Measurements from ENCODE around the gene TMPO. TPM values are rescaled to one million over a fixed set of nuclear protein-coding genes. Genes with fewer than 3 reads are reported as not detected.

The TMPO gene
- total and polyA plus RNA-seq, 10 of the 15 experiments (the other 5 are each of a cell fraction or from before 2014, with no cell fraction given) = 79.8 to 246 (median 179) TPM

- TF ChIP-seq, protein P1, sequence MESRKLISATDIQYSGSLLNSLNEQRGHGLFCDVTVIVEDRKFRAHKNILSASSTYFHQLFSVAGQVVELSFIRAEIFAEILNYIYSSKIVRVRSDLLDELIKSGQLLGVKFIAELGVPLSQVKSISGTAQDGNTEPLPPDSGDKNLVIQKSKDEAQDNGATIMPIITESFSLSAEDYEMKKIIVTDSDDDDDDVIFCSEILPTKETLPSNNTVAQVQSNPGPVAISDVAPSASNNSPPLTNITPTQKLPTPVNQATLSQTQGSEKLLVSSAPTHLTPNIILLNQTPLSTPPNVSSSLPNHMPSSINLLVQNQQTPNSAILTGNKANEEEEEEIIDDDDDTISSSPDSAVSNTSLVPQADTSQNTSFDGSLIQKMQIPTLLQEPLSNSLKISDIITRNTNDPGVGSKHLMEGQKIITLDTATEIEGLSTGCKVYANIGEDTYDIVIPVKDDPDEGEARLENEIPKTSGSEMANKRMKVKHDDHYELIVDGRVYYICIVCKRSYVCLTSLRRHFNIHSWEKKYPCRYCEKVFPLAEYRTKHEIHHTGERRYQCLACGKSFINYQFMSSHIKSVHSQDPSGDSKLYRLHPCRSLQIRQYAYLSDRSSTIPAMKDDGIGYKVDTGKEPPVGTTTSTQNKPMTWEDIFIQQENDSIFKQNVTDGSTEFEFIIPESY (IDR thresholded peaks at IDR 0.05) = no peak
- TF ChIP-seq FOXM1 (IDR thresholded peaks at IDR 0.05; ENCODE audit: low read depth, low read length) (no peak), SIX5 (IDR thresholded peaks at IDR 0.05; ENCODE audit: low read depth, low read length, severe bottlenecking) (no peak), TCF3 (IDR thresholded peaks at IDR 0.05; ENCODE audit: borderline replicate concordance, insufficient read depth, low read depth, low read length) (no peak)
Observed at GRCh38 chr12:98582093-98582492, 66.7 kb downstream of the TMPO start (continued).

DNA sequence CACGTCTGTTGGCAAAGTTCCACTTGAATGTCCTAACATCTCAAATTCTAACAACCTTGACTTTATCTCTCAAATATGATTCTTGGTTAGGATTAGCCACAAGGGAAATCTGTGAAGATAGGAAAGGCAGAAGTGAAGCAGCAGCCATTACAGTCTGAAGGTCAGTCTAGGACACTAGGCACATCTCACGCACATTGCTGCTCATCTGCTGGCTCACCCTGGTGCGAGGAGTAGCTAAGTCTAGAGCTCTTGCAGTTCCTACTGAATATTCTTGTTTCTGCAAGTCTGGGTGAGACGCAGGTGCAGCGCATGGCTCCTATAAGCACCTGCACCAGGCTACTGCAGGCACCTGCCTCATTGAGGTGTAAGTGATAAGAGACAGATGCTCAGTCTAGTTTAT lies 71.7 kb downstream of the TMPO start:
- RAD21 ChIA-PET (ENCODE audit: unreplicated experiment) = no interaction called here
- TF ChIP-seq, protein P2, sequence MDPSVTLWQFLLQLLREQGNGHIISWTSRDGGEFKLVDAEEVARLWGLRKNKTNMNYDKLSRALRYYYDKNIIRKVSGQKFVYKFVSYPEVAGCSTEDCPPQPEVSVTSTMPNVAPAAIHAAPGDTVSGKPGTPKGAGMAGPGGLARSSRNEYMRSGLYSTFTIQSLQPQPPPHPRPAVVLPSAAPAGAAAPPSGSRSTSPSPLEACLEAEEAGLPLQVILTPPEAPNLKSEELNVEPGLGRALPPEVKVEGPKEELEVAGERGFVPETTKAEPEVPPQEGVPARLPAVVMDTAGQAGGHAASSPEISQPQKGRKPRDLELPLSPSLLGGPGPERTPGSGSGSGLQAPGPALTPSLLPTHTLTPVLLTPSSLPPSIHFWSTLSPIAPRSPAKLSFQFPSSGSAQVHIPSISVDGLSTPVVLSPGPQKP (IDR thresholded peaks at IDR 0.05; ENCODE audit: low read depth, low read length) = no peak
- TF ChIP-seq IRF3 (IDR thresholded peaks at IDR 0.05) (no peak), CHD1 (IDR thresholded peaks at IDR 0.05; ENCODE audit: low read depth, low read length) (no peak), ZNF24 (IDR thresholded peaks at IDR 0.05) (no peak), CBX3 (IDR thresholded peaks at IDR 0.05; ENCODE audit: borderline replicate concordance, low read depth) (no peak), GATAD2B (conservative IDR thresholded peaks at IDR 0.05; ENCODE audit: low read depth) (no peak), MEF2B (IDR thresholded peaks at IDR 0.05; ENCODE audit: partially characterized antibody, poor library complexity, severe bottlenecking) (no peak), TARDBP (IDR thresholded peaks at IDR 0.05; ENCODE audit: borderline replicate concordance) (no peak), MEF2A (IDR thresholded peaks at IDR 0.05; ENCODE audit: insufficient read depth, low read depth, low read length) (no peak)
- TF ChIP-seq, protein P3, sequence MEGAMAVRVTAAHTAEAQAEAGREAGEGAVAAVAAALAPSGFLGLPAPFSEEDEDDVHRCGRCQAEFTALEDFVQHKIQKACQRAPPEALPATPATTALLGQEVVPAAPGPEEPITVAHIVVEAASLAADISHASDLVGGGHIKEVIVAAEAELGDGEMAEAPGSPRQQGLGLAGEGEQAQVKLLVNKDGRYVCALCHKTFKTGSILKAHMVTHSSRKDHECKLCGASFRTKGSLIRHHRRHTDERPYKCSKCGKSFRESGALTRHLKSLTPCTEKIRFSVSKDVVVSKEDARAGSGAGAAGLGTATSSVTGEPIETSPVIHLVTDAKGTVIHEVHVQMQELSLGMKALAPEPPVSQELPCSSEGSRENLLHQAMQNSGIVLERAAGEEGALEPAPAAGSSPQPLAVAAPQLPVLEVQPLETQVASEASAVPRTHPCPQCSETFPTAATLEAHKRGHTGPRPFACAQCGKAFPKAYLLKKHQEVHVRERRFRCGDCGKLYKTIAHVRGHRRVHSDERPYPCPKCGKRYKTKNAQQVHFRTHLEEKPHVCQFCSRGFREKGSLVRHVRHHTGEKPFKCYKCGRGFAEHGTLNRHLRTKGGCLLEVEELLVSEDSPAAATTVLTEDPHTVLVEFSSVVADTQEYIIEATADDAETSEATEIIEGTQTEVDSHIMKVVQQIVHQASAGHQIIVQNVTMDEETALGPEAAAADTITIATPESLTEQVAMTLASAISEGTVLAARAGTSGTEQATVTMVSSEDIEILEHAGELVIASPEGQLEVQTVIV (IDR thresholded peaks at IDR 0.05; ENCODE audit: borderline replicate concordance, partially characterized antibody) = no peak
- TF ChIP-seq, protein P4, sequence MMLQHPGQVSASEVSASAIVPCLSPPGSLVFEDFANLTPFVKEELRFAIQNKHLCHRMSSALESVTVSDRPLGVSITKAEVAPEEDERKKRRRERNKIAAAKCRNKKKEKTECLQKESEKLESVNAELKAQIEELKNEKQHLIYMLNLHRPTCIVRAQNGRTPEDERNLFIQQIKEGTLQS (IDR thresholded peaks at IDR 0.05; ENCODE audit: borderline replicate concordance, extremely low read depth, low read depth, low read length) = no peak
- Histone ChIP-seq H3K27ac (ENCODE audit: control insufficient read depth, insufficient read depth) (no peak overlapping the region), H3K36me3 (ENCODE audit: control insufficient read depth in 2 of 2, insufficient read depth in 2 of 2, low read length in 1 of 2) (no peaks in the 10 kb centered on the region), H2AFZ (ENCODE audit: control insufficient read depth, low read depth, low read length) (no peak overlapping the region), H4K20me1 (ENCODE audit: control insufficient read depth, insufficient read depth) (no peaks in the 10 kb centered on the region), H3K4me1 (ENCODE audit: control insufficient read depth, insufficient read depth, low read length) (no peaks in the 10 kb centered on the region), H3K9me3 (replicated peaks; ENCODE audit: control insufficient read depth, insufficient read depth, low read length) (no peaks in the 10 kb centered on the region), H3K79me2 (ENCODE audit: control insufficient read depth, insufficient read depth, low read length) (no peaks in the 10 kb centered on the region), H3K27me3 (replicated peaks in 1 of 2; ENCODE audit: control insufficient read depth in 2 of 2, insufficient read depth in 2 of 2, low read length in 1 of 2) (no peaks in the 10 kb centered on the region), H3K9ac (ENCODE audit: control insufficient read depth, insufficient read depth, low read length) (no peak overlapping the region), H3K4me3 (no peak overlapping the region), H3K4me2 (ENCODE audit: control insufficient read depth, insufficient read depth) (no peak overlapping the region)
- WGBS (ENCODE audit: insufficient coverage, insufficient replicate concordance, low lambda C conversion rate, missing lambda C conversion rate) = 72% methylated on average over 5 of the region's 5 CpGs
- in situ Hi-C loops (cut with MboI) = no loop called here
- POLR2A ChIA-PET = no interaction called here
- BruUV-seq (replicated peaks) = no TSS peak
- SMC1A ChIA-PET (ENCODE audit: uncharacterized antibody, unreplicated experiment) = interaction anchor here (2.2 kb wide), 1 partner anchor 20 kb away, joined by 6 read pairs; no protein-coding TSS in a partner anchor
- ATAC-seq = no peak
- FAIRE-seq = no peak
- intact Hi-C loops (cut with micrococcal nuclease; ENCODE audit: unreplicated experiment) = no loop called here
- no peak for DNase-seq (ENCODE audit: low read depth, low spot score)
- CTCF ChIA-PET = interaction anchor here (2.1 to 4.2 kb wide), 2 partner anchors 20 to 21 kb away, joined by 5 to 19 read pairs; no protein-coding TSS in a partner anchor

Data from GM12878 (cell line).